Measurements from ENCODE around the gene SH3BP4.

The SH3BP4 gene

DNA sequence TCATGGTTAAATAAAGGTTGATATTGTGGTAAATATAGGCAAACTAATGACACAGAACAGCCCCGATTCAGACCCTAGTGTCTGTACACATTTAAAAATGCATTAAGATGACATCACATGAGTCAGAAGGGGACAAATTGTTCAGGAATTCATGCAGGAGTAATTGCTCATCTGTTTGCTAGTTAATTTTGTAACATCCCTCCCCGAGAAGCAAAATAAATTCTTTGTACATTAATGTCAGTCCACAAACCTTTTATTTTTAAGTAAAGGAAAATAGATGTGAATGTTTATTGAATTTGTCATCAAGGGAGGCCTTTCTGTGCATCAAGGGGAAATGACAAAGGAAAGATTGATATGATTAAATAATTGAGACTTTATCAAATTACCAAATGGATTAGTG is 69.9 kb downstream of the SH3BP4 start:
- no peak for DNase-seq

GRCh38 chr2:235024191-235024860 is 72.5 kb downstream of the SH3BP4 start:
- no peak for DNase-seq

DNA sequence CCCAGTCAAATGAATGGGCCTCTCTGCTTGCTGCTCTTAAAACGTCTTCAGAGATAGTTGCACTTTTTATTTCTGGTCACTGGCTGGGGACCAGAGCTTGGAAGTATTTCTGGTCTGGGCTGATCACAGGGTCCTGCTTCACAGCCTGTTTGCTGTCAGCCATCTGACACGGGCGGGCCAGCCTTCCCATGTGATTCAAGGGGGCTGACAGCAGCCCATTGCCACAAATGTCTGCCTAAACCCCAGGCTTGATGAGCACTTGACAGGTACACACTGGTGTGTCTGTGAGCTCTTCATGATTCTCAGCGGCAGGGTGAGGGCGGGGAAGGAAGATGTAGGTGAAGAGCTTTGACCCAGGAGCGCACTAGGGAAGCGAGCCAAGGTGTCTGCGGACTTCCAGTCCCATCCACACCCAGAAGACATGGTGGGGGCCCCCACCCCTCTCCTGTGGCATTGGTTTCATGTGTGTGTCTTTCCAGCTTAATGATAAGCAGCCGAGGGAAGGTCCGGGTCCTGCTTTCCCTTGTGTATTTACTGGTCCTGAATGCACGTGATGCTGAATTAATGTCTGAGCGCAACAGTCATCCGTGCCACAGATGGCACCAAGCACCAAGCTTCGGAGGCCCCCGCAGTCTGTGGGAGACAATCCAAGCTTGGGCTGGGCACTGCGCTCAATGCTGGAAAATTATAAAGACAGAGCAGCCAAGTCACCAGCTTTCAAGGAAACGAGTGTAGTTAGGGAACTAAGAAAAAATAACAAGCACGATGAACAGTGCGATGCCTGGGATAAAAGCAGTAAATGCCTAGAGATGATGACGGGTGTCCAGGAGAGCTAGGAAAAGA is 73.3 kb downstream of the SH3BP4 start:
- no peak for DNase-seq

DNA sequence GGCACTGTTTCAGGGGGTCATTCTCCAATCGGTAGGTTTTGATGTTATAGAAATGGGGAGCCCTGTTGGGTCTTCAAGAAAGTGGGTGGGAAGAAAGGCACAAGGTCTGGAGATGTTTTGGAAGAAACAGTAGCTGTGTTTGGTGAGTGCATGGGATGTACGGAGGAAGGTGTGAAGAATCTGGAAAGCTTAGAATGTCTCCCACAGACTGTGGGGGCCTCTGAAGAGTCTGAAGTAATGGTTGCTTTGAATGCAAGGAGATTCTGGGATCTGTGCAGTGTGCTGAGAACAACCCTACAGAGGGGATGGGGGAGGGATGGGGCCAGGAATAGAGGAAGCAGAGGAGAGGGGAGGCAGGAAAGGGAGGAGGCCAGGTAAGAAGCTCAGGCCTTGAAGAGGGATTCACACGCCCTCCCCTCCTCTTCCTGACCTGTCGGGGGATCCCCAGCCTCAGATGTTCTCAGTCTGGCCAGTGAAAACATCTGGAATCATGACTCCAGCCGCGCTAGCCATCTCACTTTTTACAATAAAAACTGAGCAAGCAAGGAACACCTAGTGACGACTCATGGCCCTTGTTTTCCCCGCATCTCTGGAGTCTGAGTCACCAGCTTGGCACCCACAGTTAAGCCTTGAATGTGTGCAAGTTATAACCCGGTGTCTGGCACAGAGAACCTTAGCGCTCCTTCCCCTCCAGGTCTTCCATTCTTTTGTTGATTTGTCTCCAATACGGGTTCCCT is 74.2 kb downstream of the SH3BP4 start:
- no peak for DNase-seq

DNA sequence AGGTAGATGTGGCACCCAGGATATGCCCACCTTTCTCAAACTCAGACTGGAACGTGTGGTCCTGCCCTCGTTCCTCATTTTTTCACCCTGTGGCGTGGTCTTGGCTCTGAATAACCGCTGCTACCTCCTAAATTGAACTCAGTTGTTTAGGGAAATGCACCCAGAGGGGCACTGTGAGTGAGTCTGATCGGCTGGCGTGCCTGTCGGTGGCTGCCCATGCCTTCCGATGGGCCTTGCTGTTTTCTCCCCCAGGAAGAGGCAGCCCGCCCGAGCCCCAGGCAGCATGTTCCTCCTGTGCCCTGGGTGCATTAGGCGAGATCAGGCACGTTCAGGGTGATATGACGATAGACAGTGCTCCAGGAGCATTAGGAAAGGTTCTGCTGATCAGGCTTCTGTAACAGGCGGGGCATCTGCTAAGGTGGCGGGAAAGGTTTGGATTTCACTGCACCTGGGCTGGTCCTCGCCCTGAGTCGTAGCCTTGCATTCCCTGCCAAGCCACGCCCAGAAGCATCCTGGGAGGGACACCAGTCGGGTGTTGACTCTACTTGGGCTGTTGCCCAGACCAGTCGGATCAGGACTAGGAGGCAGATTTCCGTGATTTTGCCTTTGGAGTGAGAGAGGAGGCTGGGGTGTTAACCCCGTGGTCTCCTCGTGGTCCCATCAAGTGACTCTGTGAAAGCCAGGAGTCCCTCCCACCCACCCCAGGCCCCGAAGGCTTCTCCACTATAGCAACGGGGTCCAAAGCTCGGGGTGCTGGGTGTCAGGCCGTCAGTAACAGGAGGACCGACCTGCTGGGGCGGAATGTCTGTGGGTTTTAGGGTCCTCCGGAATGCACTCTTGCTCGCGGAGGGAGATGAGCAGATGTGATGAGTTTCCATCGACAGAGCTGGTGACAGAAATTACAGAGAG is 75.1 kb downstream of the SH3BP4 start:
- DNase-seq = no peak

DNA sequence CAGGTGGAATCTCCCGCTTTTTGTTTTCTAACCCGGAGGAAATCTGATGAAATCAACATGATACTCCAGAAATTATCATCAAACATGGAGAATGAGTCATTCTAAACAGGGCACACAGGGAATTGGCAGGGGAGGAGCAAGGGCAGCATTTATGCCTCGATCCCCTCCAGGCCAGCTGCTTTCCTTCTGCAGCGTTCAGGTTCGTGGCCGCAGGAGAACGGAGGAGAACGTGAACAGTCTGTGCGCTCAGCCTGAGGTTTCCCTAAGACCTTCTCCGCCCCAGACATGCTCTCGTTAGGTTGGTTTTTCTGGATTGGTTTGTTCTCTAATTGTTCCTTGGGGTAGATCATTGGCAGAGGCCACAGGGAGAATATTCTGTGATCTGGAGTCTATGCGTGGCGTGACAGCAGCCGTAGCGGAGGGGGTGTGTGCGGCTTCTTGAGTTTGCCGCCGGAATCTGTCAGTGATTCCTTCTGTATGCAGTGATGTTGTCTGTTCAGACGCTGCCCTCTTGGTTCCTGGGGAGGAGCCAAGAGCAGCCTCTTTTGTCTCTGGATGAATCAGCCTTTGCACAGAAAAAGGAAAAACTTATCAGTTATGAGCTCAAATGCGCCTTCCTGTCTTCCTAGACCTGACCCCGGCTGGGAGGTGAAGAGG is 75.9 kb downstream of the SH3BP4 start:
- no peak for DNase-seq

- no peak for DNase-seq
These were observed 76.8 kb downstream of the SH3BP4 start for GRCh38 chr2:235028646-235029045.

DNA sequence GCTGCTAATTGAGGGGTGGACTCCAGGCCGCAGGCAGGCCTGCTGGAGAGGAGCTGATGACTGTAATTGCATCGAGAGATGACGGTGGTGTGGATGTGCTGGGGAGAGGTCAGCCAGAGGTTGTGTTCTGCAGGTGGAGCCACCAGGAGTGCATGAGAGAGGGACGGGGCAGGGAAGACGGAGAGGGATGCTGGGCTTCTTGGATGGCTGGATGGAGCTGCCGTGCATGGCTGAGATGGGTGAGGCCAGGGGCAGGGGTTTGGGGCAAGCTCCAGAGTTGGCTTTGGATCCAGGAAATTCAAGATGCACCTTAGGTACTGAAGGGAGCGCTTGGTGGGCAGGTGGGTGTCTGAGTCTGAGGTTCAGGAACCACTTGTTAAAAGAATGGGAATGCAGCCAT is 77.2 kb downstream of the SH3BP4 start:
- no peak for DNase-seq

GRCh38 chr2:235030126-235030525 is 78.3 kb downstream of the SH3BP4 start:
- no peak for DNase-seq

GRCh38 chr2:235030936-235031335 is 79.1 kb downstream of the SH3BP4 start:
- DNase-seq = no peak

DNA sequence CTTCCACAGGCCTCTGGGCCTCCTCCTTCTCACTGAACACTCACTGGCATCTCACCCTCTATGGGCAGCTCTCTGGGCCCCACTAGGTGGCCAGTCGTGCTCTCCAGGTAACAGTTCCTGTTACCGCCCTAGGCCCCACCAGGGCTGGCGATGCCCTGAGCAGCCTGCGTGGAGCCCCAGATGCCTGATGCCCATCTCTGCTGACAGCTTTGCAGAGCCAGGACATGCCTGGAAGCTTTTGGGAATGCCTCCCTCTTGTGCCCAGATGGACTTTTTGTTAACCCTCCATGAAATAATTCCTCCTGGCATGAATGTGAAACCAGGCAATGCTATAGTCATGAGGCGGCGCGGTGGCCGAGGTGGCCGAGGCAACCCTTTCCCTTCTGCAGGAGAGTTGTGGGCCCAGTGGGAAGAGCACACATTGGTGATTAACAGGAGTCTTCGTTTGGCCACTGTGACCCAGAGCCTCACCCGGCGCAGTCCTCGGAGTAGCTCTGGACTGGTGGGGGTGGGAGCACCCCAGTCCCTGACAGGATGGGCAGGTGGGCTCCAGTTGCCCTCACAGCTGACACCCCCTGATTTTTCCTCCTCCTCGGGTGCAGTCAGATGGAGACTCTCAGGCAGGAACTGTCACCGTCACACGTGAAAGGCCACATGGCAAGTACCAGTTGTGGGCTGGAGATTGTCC is 80.0 kb downstream of the SH3BP4 start:
- DNase-seq = no peak

- no peak for DNase-seq
These were observed 80.6 kb downstream of the SH3BP4 start for GRCh38 chr2:235032466-235032865.

- DNase-seq = no peak
These were observed 81.1 kb downstream of the SH3BP4 start for GRCh38 chr2:235032949-235033348.

GRCh38 chr2:235034265-235035118 is 82.7 kb downstream of the SH3BP4 start:
- DNase-seq = no peak

DNA sequence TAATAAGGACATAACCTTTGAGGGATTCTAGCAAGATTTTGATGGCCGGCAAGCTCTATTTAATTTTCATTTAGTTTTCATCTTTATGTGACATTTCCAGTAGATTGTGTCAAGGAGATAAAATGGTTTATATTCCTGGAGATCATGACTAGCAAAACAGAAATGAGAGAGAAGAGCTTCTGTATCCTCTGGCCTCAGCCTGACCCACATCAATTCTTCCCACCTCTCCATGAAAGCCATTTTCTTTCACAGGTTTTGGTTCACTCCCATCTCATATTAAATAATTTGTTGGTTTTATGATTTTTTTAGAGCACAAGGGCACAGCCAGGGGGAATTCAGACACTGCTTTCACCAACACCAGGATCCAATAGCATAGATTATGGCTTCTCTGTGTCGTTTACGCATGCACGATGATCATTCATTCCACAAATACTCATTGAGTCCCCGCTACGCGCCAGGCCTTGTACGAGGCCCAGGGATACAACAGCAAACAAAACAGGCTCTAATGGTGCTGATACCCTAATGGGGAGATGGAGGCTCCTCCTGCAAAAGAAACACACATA is 85.9 kb downstream of the SH3BP4 start:
- DNase-seq = no peak

- no peak for DNase-seq
These were observed 89.6 kb downstream of the SH3BP4 start for GRCh38 chr2:235041221-235041917.

DNA sequence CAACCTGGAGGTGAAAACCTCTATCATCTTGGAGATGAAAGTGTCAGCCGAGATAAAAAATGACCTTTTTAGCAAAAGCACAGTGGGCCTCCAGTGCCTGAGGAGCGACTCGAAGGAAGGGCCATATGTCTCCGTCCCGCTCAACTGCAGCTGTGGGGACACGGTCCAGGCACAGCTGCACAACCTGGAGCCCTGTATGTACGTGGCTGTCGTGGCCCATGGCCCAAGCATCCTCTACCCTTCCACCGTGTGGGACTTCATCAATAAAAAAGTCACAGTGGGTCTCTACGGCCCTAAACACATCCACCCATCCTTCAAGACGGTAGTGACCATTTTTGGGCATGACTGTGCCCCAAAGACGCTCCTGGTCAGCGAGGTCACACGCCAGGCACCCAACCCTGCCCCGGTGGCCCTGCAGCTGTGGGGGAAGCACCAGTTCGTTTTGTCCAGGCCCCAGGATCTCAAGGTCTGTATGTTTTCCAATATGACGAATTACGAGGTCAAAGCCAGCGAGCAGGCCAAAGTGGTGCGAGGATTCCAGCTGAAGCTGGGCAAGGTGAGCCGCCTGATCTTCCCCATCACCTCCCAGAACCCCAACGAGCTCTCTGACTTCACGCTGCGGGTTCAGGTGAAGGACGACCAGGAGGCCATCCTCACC is 90.2 kb downstream of the SH3BP4 start:
- no peak for DNase-seq

DNA sequence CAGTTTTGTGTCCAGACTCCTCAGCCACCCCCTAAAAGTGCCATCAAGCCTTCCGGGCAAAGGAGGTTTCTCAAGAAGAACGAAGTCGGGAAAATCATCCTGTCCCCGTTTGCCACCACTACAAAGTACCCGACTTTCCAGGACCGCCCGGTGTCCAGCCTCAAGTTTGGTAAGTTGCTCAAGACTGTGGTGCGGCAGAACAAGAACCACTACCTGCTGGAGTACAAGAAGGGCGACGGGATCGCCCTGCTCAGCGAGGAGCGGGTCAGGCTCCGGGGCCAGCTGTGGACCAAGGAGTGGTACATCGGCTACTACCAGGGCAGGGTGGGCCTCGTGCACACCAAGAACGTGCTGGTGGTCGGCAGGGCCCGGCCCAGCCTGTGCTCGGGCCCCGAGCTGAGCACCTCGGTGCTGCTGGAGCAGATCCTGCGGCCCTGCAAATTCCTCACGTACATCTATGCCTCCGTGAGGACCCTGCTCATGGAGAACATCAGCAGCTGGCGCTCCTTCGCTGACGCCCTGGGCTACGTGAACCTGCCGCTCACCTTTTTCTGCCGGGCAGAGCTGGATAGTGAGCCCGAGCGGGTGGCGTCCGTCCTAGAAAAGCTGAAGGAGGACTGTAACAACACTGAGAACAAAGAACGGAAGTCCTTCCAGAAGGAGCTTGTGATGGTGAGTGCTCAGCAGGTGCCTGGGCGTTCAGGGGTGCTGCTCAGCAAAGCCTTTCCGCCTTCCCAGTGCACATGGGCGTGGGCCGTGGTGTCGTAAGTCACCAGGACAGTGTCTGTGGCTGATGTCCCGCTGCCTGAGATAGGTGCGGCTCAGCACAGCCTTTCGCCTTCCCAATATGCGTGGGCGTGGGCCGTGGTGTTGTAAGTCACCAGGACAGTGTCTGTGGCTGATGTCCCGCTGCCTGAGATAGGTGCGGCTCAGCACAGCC is 91.0 kb downstream of the SH3BP4 start:
- no peak for DNase-seq

All from activated naive CD4-positive, alpha-beta T cell treated with Interleukin-2 at 50 U/mL for 16 hours (primary cell).